Left forelimb (tissue), 1 donor: ENCODE results near the gene RNPEP.
"Not testable (repeated sequence)": the region's sequence is repeated elsewhere in the genome, so short reads cannot be mapped to it uniquely, and the experiment has no call there.

ENCODE experiments used
- DNase-seq: peaks from one replicate; pipeline ENCODE4 v3.0.0-alpha.2; 2018; ENCODE audit warnings: low spot score

The RNPEP gene

DNA sequence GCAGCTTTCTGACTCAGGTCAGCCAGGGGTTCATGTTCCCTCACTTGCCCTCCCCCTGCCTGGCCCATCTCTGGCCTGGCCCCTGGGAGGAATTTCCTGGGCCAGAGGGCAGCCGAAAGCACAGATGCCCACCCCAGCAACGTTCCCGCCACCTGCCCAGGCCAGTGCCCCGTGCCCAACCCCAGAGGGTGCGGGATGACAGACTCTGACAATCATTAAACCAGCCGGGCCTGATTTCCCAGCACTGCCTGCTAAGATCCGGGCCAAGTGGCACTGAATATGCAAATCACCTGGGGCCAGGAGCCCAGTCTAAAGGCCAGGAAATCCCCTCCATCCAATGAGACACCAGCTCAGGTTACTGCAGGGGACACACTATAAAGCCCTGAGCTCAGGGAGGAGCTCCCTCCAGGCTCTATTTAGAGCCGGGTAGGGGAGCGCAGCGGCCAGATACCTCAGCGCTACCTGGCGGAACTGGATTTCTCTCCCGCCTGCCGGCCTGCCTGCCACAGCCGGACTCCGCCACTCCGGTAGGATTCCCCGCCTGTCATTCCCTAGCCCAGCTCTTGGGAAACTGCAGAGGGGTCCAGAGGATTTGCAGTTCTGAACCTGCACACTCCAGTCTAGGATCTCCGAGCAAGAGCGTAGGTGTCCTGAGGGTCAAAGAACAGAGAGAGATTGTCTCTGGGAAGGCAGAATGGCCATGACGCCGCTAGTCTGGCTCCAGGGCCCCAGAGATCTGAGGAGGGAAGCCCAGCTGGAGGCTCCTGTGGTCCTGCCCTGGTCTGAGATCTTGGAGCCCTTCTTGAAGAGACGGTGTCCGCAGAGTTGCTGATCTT lies 27.9 kb downstream of the RNPEP start, which contains the start of gene ELF3:
ELF3 (plus strand) TSS at position 408 of the 836 bp plus-strand sequence. CDS start 550 bp downstream, outside the sequence.
- DNase-seq: no peak

DNA sequence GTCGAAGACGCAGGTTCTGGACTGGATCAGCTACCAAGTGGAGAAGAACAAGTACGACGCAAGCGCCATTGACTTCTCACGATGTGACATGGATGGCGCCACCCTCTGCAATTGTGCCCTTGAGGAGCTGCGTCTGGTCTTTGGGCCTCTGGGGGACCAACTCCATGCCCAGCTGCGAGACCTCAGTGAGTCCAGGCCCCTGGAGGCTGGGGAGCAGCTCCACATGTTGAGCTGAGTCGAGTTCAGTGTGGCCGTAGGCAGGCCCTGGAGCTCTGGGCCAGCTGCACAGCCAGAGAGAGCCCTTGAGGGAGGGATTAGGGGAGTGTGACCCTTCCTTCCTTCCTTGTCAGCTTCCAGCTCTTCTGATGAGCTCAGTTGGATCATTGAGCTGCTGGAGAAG lies 29.5 kb downstream of the RNPEP start:
- DNase-seq: no peak

DNA sequence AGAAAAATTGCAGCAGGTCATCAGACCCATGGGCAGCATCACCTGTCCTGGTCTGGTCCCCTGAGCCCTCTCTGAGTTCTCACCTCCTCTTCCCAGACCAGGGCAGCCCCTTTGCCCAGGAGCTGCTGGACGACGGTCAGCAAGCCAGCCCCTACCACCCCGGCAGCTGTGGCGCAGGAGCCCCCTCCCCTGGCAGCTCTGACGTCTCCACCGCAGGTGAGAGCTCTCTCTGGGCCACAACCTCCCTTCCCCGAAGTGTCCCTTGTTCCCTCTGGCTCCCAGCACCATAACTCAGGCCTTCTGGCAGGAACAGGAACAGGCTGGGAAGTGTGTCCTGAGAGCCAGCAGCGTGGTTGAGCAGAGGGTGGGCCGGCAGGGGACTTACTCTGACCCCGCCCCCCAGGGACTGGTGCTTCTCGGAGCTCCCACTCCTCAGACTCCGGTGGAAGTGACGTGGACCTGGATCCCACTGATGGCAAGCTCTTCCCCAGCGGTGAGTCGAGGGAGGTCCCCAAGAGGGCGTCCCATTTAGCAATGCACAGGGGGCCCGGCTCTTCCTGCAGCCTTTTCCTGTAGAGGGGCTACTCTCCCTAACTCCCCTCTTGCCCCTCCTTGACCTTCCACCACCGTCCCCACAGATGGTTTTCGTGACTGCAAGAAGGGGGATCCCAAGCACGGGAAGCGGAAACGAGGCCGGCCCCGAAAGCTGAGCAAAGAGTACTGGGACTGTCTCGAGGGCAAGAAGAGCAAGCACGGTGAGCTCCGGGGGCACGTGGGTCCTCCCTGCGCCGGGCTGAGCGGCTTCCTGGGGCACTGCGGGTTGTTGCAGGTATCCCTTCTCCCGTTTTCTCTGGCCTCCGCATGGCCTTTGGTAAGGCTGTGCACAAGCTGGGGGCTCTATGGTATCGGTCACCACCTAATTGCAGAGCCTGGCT lies 30.4 kb downstream of the RNPEP start:
- DNase-seq: no peak

DNA sequence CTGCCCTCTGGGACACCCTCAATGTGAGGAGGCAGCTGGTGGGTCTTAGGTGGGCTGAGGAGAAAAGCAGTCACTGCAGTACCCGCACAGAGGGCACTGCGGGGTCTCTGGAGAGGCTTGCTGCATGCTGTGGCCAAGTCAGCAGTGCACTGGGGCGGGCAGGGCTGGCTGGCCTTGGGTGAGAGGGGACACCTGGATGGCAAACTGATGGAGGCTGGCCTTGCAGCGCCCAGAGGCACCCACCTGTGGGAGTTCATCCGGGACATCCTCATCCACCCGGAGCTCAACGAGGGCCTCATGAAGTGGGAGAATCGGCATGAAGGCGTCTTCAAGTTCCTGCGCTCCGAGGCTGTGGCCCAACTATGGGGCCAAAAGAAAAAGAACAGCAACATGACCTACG lies 31.2 kb downstream of the RNPEP start:
- no peak for DNase-seq

DNA sequence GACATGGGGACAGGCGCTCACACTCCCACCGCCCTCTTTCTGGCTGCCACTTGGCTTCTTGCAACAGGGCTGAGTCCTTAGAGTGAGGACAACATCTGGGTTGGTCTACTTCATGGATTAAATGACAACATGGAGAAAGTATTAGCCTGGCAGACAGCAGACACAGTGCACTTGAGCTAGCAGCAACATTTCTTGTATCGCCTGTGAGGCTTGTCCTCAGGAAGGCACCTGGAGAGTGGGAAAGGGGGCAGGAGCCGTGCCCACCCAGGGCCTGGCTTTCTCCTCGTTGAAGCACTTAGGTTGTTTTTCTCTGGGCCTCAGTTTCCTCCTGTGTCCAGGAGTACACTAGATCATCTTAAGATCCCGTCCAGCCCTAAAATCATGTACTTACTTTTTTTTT lies 31.6 kb downstream of the RNPEP start:
- DNase-seq: no peak

DNA sequence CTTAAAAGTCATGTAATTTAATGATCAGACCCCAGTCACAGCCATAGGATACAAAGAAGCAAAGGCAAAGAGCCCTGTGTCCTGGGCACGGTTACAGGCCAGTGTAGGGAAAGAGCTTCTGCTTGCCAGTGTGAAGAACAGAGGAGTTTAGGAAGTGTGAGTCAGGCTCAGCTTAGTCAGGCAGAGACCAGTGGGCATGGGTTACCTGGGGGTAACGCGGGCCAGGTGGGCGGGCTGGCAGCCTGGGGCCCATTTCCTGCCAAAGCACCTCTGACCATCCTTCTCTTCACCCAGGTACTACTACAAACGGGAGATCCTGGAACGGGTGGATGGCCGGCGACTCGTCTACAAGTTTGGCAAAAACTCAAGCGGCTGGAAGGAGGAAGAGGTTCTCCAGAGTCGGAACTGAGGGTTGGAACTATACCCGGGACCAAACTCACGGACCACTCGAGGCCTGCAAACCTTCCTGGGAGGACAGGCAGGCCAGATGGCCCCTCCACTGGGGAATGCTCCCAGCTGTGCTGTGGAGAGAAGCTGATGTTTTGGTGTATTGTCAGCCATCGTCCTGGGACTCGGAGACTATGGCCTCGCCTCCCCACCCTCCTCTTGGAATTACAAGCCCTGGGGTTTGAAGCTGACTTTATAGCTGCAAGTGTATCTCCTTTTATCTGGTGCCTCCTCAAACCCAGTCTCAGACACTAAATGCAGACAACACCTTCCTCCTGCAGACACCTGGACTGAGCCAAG lies 32.6 kb downstream of the RNPEP start:
- no peak for DNase-seq

DNA sequence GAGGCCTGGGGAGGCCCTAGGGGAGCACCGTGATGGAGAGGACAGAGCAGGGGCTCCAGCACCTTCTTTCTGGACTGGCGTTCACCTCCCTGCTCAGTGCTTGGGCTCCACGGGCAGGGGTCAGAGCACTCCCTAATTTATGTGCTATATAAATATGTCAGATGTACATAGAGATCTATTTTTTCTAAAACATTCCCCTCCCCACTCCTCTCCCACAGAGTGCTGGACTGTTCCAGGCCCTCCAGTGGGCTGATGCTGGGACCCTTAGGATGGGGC lies 33.2 kb downstream of the RNPEP start:
- no peak for DNase-seq

DNA sequence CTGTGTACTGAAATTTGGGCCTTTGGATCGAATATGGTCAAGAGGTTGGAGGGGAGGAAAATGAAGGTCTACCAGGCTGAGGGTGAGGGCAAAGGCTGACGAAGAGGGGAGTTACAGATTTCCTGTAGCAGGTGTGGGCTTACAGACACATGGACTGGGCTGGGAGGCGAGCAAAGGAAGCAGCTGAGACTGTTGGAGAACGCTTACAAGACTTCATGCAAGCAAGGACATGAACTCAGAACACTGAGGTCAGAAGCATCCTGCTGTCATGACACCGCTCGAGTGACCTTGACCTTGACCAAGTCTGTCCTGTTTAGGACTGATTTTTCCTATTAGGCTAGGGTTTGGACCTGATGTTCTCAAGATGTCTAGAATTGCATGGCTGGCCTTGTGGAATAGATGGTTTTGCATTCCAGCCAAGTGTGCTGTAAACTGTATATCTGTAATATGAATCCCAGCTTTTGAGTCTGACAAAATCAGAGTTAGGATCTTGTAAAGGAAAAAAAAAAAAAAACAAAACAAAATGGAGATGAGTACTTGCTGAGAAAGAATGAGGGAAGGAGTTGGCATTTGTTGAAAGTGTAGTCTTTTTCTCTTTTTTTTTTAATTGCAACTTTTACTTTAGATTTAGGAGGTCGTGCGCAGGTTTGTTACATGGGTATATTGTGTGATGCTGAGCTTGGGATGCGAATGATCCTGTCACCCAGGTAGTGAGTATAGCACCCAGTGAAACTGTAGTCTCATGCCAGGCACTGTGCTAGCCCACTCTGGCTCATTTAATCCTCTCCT lies 33.8 kb downstream of the RNPEP start:
- no peak for DNase-seq

DNA sequence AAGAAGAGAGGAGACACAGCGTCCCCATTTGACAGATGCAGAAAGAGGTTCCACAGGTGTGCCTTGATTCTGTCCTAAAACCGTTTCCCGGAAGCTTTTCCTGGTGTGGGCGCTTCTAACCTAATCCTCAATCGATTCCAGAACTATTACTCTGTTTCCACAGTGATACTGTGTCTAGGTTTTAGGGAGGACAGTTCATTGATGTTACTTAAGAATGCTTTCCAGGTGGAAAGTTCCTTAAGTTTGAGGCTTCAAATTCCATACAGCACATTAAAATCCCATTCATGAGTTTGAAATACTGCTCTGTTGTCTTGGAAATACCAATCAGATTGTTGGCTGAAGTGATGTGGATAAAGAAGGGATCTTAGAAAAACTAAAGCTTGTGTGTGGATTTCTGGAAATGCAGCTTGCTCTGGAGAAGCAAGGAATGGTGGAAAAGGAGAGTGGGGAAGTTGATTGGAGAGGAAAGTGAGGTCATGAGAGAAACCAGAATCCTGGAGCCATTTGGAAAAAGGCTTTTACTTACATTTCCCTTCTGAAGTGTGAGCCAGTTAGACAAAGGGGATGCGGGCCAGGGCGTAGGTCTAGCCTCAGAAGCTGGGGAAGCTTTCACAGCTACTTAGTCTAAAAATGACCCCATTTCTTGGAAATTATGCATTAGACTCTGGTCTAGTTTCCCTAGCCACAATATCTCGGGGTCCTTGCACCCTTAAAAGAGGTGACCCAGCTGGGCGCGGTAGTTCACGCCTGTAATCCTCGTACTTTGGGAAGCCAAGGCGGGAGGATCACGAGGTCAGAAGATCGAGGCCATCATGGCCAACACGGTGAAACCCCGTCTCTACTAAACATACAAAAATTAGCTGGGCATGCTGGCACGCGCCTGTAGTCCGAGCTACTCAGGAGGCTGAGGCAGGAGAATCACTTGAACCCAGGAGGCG lies 34.6 kb downstream of the RNPEP start:
- no peak for DNase-seq

DNA sequence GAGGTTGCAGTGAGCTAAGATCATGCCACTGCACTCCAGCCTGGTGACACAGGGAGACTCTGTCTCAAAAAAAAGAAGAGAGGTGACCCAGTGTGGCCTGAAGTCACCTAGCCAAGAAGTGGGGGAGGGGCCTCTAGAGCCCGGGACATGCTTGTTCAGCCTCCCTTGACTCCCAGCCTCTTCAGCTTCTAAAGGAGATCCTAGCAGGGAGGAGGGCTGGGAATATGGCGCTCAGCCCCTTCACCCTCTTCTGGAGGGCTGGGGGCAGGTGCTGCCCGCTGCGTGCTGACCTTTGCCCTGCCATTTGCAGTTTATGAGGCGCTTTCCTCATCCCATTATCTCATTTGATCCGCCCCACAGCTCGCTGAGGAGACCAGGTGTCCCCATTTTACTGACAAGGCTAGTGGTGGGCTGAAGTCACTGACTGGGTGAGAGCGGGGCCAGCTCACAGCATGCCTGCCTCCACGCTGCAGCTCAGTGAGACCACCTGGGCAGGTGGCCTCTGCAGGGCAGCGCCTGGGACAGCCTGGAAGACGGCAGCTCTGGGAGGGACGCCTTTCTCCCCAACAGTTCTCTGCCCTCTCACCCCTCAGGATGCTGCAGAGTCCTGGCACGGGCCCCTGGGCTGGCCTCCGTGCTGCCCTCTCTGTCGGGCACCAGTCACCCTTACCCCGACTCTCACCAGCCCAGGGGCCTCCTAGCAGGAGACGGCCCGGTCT lies 35.5 kb downstream of the RNPEP start:
- DNase-seq: no peak

DNA sequence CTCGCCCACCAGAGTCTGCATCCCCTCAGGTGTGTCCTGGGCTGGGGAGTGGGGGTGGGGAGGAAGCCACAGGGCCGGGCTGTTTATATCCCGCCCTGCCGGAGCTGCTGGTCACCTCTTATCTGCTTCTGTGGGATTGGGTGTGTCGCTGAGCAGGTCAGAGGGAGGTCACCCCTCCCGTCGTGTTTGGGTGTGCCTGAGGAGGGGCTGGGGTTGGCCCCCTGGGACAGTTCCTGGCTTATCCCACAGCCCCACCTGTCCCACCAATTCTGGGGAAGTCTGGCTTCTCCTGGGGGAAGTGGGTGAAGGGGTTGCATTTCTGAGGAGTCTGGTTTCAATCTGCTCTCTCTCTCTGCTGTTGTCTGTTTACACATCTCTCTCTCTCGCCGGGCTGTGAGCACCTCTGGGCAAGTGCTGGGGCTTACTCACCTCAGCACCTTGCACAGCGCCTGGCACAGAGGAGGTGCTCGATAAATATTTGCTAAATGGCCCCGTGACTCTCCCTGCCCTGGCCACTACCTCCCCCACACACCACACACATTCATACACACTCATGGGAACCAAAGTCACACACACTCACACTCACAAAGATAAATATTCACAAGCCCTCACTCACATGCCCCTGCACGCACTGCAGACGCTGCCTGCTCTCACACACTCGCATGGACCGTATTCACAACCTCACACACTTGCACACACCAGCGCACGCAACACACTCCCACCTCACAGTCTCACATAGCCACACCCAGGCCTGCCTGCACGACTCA lies 36.2 kb downstream of the RNPEP start:
- DNase-seq: no peak

DNA sequence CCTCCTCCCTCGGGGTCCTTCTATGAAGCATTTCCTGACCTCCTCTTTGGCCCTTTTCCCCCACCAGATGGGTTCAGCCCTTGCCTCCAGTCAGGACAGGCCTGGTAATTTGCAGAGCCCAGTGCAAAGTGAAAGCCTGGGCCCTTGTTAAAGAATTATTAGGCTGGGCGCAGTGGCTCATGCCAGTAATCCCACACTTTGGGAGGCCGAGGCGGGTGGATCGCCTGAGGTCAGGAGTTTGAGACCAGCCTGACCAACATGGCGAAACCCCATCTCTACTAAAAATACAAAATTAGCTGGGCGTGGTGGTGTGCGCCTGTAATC lies 36.7 kb downstream of the RNPEP start:
- DNase-seq: not testable (repeated sequence)

DNA sequence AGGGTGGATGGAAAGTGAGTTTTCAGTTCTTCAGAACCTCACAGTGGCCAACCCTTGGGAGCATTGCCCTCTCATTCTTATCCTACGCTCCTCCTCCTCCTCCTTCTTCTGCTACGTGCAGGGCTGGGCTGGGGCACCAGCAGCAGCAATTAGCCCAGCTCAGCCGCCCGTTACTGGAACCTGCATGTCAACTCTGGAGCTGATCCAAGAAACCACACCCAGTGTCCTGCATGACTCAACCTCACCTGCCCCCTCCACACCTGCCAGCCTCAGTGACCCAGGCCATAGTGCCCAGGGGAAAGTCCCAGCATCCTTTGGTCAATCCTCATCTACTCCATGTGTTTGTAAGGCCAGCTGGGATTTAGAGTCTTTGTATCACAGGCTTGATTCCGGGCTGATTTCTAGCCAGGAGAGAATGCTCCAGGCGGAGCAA lies 40.6 kb downstream of the RNPEP start:
- no peak for DNase-seq

DNA sequence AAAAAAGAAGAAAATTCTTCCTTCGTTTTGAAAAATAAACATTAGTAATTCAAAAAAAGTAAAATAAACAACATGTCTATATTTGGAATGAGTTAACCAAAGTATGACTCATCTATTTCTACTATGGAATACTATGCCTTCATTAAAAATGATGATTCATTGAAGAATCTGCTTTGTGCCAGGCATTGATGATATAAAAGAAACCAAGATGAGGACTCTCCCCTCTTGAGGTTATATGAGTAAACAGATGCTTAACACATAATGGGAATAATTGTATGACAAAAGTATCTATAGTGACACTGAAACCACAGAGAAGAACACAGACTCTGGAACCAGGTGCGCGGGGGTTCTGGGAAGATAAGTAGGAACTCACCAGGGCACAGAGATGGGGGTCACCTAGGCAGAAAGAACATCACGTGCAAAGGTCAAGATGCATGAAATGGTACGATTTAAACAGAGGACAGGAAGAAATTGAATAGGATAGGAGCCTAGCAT lies 46.8 kb downstream of the RNPEP start:
- DNase-seq: no peak

DNA sequence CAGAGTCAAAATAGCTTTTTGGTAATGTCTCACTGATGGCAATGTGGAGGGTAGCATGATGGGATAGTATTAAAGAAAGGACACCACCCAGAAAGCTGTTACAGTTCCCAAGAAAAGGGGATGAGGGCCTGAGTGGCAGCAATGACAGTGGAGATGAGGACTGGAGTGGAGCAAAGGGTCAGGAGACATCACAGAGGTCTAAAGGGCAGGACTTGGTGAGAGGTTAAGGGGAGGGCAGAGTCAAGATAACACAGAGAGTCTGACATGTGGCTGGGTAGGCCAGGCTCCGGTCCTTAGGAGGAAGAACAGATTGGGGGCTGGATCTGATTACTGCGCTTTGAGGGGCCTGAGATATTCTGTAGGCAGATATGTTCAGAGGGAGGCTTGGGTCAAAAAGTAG lies 47.3 kb downstream of the RNPEP start:
- DNase-seq: no peak

DNA sequence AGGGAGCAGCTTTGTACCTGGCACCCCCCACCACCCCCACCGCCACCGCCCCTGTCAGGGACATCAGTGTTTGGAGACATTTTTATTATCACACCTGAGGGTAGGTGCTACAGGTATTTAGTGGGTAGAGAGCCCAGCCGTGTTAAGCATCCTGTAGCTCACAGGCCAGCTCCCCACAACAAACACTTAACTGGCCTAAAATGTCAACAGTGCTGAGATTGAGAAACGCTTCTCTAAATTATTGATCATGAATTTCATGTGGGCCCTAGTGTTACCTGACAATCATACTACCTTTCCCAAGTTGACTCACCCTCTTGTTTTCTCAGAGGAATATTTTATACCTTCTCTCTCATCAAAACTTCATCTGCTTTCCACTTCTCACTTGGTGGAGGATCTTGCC lies 49.3 kb downstream of the RNPEP start:
- DNase-seq: no peak

DNA sequence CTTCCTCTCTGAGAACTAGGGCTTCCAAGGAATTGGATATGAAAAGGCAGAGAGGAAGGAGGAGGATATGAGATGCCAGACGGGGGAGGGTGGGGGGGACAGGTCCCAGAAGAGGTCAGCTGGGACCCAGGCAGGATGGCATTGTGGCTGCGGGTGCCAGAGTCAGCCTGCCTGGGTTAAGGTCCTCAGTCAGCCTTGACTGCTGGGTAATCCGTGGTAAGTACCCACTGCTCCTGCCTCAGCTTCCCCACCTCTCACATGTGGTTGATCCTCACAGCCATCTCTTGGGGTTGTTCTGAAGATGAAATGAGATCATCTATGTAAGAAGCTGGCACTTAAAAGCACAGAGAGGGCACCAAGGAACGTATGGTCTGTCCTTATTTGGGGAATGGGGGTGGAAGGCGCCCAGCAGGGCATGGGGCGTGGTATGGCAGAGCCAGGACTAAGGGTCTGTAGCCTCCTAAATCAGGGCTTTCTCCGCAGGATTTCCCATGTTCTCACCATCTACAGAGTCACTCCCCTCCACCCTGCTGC lies 51.8 kb downstream of the RNPEP start:
- DNase-seq: no peak

DNA sequence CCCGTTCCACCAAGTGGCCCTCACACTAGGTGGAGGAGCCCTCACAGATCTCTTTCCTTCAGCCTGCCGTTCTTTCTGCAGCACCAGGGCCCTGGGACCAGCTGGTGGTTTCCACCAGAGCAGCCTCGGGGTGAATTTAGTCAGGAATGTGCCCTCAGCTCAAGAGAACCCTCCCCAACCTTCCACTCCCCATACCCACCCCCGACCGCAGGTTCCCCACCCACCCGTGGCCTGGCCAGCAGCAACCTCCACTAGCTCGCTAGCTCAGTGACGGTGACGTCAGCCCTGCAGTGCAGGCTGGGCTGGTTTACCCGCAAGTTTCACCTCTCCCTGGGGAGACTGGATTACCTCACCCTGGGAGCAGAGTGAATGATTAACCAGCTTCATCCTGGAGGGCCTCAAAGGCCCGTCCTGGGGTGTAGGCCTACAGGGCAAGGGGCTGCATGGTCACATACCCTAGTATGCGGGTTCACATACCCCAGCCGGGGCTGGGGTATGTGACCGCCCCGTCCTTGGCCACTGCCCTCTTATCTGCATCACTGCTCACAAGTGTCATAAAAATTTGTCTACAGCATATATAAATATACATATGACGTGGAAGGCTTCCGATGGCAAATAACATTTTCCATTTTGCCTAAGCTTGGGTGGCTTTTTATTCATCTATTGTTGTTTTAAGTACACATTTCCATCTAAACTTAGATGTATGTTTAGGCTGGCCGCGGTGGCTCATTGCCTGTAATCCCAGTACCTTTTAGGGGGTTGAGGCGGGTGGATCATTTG lies 52.4 kb downstream of the RNPEP start:
- DNase-seq: no peak
